GM21825 (cell line): ENCODE results near the gene CAPN8.

Experiments used
- ATAC-seq: cut with Tn5 transposase; IDR thresholded peaks from one replicate; pipeline ENCODE4 v1.9.1; 2021; ENCODE audit warnings: mild to moderate bottlenecking, moderate library complexity; ENCODE audit not compliant: unreplicated experiment

The CAPN8 gene

DNA sequence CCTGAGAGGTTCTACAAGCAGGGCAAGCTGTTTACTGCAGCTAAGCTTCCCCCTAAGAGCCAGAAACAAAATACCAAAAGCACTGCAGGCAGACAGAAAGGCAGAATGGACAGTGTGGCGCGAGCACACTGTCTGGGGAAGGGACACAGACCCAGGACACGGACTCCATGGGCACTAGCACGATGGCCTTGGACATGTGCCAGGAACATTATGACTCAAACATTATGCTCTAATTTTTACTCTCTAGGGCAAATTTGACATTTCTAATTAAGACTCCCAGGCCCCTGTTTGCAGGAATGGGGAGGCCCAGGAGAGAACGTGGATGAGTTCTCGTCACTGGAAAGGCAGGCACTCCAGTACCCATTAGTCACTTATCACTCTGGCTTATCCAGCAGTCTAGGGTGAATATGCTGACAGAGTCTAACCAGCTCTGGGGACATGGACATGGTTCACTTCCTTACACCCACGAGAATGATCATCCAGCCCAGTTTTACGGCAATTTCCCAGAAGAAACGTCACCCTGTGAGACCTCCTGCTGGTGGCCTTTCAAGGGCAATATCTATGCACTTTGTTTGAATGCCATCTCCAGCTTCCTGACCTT lies 45.1 kb downstream of the CAPN8 start:
- ATAC-seq = no peak

DNA sequence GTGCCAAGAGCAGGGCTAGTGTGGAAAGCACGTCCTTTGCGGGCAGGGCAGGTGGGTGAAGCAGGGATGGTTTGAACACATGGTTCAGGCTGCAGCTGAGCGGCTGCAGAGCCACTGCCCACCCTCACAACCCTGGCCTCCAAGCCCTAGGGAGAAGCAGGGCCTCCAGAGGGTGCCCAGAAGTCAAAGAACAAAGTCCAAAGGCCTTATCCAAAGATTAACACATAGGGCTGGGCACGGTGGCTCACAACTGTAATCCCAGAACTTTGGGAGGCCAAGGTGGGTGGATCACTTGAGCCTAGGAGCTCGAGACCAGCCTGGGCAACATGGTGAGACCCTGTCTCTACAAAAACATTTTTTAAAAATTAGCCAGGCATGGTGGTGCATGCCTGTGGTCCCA lies 46.8 kb downstream of the CAPN8 start:
- no peak for ATAC-seq

GRCh38 chr1:223617323-223618070 lies 48.0 kb downstream of the CAPN8 start:
- ATAC-seq = no peak

- no peak for ATAC-seq
These were observed 48.9 kb downstream of the CAPN8 start for GRCh38 chr1:223616586-223616985.

GRCh38 chr1:223611936-223612335 lies 53.6 kb downstream of the CAPN8 start:
- no peak for ATAC-seq

- no peak for ATAC-seq
These were observed 55.5 kb downstream of the CAPN8 start for GRCh38 chr1:223609977-223610376.

DNA sequence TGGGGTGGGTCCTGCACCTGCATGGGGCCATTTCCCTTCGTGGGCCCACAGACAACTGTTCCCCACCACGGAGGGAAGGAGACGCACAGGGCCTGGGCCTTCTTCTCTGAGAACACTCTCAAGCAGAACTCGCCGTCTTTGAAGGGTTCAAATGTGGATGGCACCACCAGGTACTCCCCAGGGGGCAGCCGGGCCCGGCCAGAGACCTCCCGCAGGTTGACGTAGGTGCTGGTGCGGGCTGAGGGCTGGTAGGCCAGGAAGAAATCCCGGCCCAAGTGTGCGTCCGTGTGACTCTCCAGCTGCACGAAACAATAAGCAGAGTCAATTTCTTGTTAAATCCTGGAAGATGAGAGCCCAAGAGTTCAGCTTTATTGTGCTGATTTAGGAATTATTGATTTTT lies 56.4 kb downstream of the CAPN8 start:
- no peak for ATAC-seq

DNA sequence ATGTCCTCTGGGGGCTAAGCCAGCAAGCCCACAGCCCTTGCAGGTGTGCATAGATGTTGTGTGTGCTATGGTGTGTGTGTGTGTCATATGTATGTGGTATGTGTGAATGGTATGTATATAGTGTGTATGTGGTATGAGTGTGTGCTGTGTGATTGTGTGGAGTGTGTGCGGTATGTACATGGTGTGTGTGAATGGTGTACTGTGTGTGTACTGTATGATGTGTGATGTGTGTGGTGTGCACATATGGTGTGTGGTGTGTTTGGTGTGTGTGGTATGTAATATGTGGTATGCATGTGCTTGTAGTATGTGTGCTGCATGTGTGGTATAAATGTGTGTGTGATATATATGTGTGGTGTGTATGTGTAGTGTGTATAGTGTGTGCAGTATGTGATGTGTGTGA lies 107.0 kb downstream of the CAPN8 start:
- no peak for ATAC-seq

DNA sequence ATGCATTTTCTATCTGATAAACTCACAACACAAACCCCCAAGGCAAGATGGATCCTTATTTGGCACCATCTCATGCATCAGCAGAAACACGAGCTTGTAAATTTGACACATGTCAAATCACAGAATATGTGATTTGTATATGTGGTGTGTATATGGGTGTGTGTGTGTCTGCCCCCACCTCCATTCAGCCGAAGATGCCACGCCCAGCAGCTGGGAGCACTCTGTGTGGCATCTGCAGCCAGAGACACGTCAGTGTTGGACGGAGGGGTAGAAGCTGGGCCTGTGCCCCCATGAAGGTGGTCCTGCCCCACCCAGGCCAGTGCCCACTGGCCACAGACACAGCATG lies 108.4 kb downstream of the CAPN8 start:
- ATAC-seq = no peak

DNA sequence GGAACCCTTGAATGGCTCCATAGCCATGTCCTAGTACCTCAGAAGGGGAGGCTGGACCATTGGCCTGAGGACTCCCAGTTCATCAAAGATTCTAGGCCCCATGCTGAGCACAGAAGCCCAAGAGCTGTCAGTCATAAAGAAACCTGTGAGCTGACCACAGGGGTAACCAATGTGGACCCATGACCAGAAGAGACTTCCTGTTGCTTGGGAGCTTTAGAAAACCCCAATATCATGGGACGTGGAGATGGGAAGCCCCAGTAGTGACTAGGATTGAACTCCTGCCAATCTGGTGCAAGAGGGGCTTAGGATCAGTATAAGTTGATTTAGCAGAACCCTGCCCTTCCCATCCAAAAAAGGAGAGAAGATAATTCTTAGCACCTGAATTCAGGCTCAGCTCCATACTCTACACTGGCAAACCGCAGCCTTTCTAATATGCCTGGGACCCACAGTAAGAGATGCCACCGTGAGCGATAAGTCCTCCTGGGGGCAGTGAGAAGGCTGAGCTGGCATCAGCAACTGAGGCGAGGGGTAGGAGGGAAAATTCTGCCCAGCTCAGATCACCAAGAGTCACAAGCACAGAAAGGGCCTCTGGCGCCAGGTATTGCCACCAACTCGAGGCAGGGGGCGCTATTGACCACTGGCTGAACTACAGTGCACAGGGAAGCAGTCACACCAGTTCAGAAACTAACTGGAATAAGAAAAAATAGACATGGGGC lies 108.9 kb downstream of the CAPN8 start:
- peak; percentile 81 for ATAC-seq

GRCh38 chr1:223553957-223554356 lies 111.5 kb downstream of the CAPN8 start:
- no peak for ATAC-seq

DNA sequence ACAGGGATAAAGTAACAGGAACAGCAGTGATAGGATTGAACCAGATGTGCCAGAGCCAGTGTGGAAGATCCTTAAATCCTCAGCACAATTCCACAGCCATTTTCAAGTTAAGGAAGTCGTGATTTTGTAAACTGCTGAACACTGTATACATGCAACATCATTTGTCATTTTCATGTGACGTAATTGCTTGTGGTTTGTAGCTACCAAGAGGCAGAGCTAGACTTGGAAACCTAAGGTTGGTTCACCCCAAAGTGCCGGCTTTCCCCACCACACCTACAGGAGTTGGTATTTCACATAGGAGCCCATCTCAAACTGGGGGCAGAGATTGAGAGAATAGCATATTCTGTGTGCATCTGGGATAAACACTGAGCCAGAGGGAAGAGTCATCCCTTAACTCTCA lies 113.9 kb downstream of the CAPN8 start:
- no peak for ATAC-seq

- ATAC-seq = no peak
These were observed 115.8 kb downstream of the CAPN8 start for GRCh38 chr1:223549740-223550139.

- ATAC-seq = no peak
These were observed 118.0 kb downstream of the CAPN8 start for GRCh38 chr1:223547316-223548114.

GRCh38 chr1:223545343-223545742 lies 120.2 kb downstream of the CAPN8 start:
- ATAC-seq = no peak

DNA sequence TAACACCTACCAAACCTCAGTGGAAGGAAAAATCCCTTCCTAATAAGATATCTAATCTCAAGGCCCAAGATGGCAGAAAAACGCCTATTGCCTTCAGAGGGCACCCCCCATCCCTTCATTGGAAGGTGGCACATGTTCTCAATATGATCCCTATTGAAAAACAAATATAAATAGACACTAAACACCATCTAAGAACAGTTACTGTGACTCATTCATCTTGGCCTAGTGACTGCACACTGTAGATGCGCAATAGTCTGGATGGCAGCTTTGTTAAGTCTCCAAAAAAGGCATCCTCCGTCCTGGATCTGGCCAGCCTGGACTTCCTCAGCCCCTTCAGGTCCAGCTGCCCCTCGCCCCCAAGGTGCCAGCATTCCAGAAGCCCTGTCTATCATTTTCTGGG lies 121.9 kb downstream of the CAPN8 start:
- ATAC-seq = no peak

- no peak for ATAC-seq
These were observed 122.7 kb downstream of the CAPN8 start for GRCh38 chr1:223542831-223543230.

- no peak for ATAC-seq
These were observed 124.9 kb downstream of the CAPN8 start for GRCh38 chr1:223540485-223541106.

- ATAC-seq = no peak
These were observed 125.8 kb downstream of the CAPN8 start for GRCh38 chr1:223539750-223540149.

DNA sequence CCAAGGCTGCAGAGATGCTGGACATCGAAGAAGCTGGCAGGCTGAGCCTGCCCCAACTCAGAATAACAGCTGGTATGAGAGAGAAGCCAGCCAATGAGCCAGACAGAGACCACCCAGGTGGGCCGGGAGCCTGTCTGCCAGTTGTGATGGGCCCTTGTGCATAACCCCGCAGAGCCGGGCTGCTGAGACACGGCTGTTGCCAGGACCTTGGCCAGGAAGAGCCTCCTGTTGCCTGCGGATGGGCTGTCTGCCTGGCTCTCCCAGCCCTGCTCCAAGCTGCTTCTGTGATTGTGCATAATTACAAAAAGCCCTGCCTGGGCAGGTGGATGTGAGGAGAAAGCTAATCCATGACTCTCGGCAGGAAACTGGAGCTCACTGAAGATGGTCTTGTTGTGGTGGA lies 126.5 kb downstream of the CAPN8 start:
- ATAC-seq = no peak

GRCh38 chr1:223535319-223535718 lies 130.2 kb downstream of the CAPN8 start:
- no peak for ATAC-seq
